ENCODE results near the gene ITGAD. TPM values are rescaled to one million over a fixed set of nuclear protein-coding genes. Genes with fewer than 3 reads are reported as not detected.

ITGAD gene
- total and polyA plus RNA-seq, 2 donors: 0.28 to 0.78 TPM

DNA sequence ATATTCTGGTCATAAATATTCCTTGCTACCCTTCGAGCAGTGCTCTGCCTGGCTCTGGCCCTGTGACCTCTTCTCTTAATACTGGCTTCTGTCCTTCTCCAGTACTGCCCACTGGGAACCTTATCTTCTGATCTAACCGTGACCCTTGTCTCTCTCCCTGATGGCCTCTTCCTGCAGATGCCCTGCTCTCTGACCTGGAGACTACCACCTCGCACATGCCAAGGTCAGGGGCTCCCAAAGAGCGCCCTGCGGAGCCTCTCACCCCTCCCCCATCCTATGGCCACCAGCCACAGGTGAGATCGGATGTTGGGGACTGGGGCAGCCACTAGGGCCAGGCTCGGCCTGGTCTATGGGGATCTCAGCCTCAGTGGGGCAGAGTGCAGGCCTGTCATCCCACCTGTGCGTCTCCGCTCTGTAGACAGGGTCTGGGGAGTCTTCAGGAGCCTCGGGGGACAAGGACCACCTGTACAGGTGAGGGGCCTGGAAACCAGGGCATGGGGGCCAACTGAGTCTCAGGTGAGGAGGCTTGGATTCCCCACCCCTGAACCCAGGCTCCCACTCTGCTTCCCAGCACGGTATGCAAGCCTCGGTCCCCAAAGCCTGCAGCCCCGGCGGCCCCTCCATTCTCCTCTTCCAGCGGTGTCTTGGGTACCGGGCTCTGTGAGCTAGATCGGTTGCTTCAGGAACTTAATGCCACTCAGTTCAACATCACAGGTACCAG lies 80.3 kb downstream of the ITGAD start:
- Histone ChIP-seq H3K9me3 (ENCODE audit: control insufficient read depth in 2 of 2, insufficient read depth in 1 of 2, low read length in 1 of 2) (peaks cover 3 to 9% of the 10 kb centered on the region in 2 donors), H3K4me3 (ENCODE audit: low read length in 2 of 2) (no peak overlapping the region), H3K36me3 (ENCODE audit: control insufficient read depth in 2 of 2, insufficient read depth in 2 of 2, low read length in 1 of 2) (no peaks in the 10 kb centered on the region), H3K4me1 (ENCODE audit: control insufficient read depth in 2 of 2, insufficient read depth in 2 of 2, low read length in 2 of 2) (peaks cover 11 to 25% of the 10 kb centered on the region in 2 donors), H3K27me3 (ENCODE audit: control insufficient read depth in 2 of 2, insufficient read depth in 1 of 2, low read length in 1 of 2) (peaks cover 22 to 67% of the 10 kb centered on the region in 2 donors), H3K27ac (ENCODE audit: low read depth in 1 of 2, low read length in 1 of 2) (no peak overlapping the region)
- WGBS: 98% methylated on average over 17 of the region's 17 CpGs
- no peak for DNase-seq (ENCODE audit: low read depth in 6 of 9, low spot score in 9 of 9)

DNA sequence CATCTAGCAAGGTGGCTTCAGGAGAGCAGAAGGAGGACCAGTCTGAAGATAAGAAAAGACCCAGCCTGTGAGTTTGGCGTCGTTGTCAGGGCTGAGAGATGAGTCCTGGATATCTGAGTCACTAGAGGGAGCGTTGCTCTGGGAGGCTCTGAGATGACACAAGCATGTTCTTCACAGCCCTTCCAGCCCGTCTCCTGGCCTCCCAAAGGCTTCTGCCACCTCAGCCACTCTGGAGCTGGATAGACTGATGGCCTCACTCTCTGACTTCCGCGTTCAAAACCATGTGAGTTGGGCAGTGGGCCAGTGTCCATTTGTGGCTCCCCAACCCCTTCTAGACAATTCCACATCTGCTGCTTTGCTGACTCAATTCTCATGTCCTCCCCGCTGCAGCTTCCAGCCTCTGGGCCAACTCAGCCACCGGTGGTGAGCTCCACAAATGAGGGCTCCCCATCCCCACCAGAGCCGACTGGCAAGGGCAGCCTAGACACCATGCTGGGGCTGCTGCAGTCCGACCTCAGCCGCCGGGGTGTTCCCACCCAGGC lies 81.1 kb downstream of the ITGAD start:
- Histone ChIP-seq H3K9me3 (ENCODE audit: control insufficient read depth in 2 of 2, insufficient read depth in 1 of 2, low read length in 1 of 2) (peaks cover 3 to 9% of the 10 kb centered on the region in 2 donors), H3K4me3 (ENCODE audit: low read length in 2 of 2) (no peak overlapping the region), H3K36me3 (ENCODE audit: control insufficient read depth in 2 of 2, insufficient read depth in 2 of 2, low read length in 1 of 2) (no peaks in the 10 kb centered on the region), H3K27ac (ENCODE audit: low read depth in 1 of 2, low read length in 1 of 2) (no peak overlapping the region), H3K27me3 (ENCODE audit: control insufficient read depth in 2 of 2, insufficient read depth in 1 of 2, low read length in 1 of 2) (peaks cover 22 to 67% of the 10 kb centered on the region in 2 donors), H3K4me1 (ENCODE audit: control insufficient read depth in 2 of 2, insufficient read depth in 2 of 2, low read length in 2 of 2) (peaks cover 11 to 25% of the 10 kb centered on the region in 2 donors)
- DNase-seq (ENCODE audit: low read depth in 6 of 9, low spot score in 9 of 9): no peak
- 96% methylated on average over 12 of the region's 12 CpGs for WGBS

DNA sequence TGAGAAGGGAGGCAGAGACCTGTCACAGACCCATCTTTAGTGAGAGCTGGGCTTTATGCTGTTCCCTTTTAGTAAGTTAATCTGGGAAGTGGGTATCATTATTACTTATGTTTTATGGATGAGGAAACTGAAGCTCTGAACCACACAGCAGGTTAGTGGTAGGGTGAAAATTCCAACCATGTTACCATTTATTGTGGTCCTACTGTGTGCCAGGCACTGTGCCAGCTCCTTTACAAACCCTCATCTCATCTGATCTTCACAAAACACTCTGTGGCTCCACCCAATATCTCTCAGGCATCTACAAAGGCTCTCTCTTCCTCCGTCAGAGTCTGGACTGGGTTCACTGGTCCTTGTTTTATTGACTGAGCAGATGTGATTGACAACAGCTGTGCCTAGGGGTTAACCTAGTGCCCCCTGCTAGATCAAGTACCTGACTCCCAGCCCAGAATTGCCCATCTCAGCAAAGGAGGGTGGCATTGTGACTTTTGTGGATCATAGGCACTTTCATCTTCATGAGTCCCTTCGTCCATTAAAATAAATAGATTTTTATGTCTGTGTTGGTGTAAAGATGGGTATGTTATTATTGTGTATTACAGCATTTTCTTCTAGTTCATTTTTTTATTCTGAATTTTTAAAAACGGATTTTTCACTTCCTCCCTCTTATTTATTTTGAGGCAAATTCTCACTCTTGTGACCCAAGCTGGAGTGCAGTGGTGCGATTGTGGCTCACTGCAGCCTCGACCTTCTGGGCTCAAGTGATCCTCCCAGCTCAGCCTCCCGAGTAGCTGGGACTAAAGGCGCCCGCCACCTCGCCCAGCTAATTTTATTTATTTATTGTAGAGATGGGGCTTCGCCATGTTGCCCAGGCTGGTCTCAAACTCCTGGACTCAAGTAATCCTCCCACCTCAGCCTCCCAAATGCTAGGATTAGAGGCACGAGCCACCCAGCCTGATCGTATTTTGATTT lies 81.9 kb downstream of the ITGAD start:
- no peak overlapping the region for H3K27ac ChIP-seq (ENCODE audit: low read depth in 1 of 2, low read length in 1 of 2)
- no peaks in the 10 kb centered on the region for H3K36me3 ChIP-seq (ENCODE audit: control insufficient read depth in 2 of 2, insufficient read depth in 2 of 2, low read length in 1 of 2)
- H3K4me1 ChIP-seq (ENCODE audit: control insufficient read depth in 2 of 2, insufficient read depth in 2 of 2, low read length in 2 of 2): peaks cover 11 to 25% of the 10 kb centered on the region in 2 donors

DNA sequence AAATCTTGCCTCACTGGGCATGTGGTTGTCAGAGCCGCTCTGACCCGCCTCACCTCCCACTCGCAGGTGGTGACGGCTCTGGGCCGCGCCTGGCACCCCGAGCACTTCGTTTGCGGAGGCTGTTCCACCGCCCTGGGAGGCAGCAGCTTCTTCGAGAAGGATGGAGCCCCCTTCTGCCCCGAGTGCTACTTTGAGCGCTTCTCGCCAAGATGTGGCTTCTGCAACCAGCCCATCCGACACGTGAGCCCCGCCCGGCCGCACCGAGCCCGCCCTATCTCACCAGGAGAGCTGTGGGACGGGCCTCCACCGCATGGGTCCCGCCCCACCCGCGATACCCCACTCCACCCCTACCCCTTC lies 82.8 kb downstream of the ITGAD start:
- WGBS: 78% methylated on average over 26 of the region's 26 CpGs
- H3K36me3 ChIP-seq (ENCODE audit: control insufficient read depth in 2 of 2, insufficient read depth in 2 of 2, low read length in 1 of 2): no peaks in the 10 kb centered on the region
- no peak overlapping the region for H3K27ac ChIP-seq (ENCODE audit: low read depth in 1 of 2, low read length in 1 of 2)
- no peak for DNase-seq (ENCODE audit: low read depth in 6 of 9, low spot score in 9 of 9)
- peaks cover 11 to 25% of the 10 kb centered on the region in 2 donors for H3K4me1 ChIP-seq (ENCODE audit: control insufficient read depth in 2 of 2, insufficient read depth in 2 of 2, low read length in 2 of 2)
- peak overlapping the region; percentile 49 to 59 for H3K4me3 ChIP-seq (ENCODE audit: low read length in 2 of 2)
- peaks cover 22 to 65% of the 10 kb centered on the region in 2 donors for H3K27me3 ChIP-seq (ENCODE audit: control insufficient read depth in 2 of 2, insufficient read depth in 1 of 2, low read length in 1 of 2)
- peaks cover 3 to 9% of the 10 kb centered on the region in 2 donors for H3K9me3 ChIP-seq (ENCODE audit: control insufficient read depth in 2 of 2, insufficient read depth in 1 of 2, low read length in 1 of 2)

More for the DNA sequence above, 81.9 kb downstream of the ITGAD start:
- no peak for DNase-seq (ENCODE audit: low read depth in 6 of 9, low spot score in 9 of 9)
- H3K9me3 ChIP-seq (ENCODE audit: control insufficient read depth in 2 of 2, insufficient read depth in 1 of 2, low read length in 1 of 2): peaks cover 3 to 9% of the 10 kb centered on the region in 2 donors
- WGBS: 95% methylated on average over 12 of the region's 12 CpGs
- no peak overlapping the region for H3K4me3 ChIP-seq (ENCODE audit: low read length in 2 of 2)
- peaks cover 22 to 67% of the 10 kb centered on the region in 2 donors for H3K27me3 ChIP-seq (ENCODE audit: control insufficient read depth in 2 of 2, insufficient read depth in 1 of 2, low read length in 1 of 2)

Other genes with a start within 250 kb of the ITGAD start
- 5.7 TPM for gene PRSS36, start 243.3 kb upstream of the ITGAD start, total RNA-seq
- gene PRSS36, start 243.3 kb upstream of the ITGAD start, polyA plus RNA-seq: 4.3 TPM
- gene FUS, start 213.2 kb upstream of the ITGAD start, total RNA-seq: 36.5 TPM
- 478 TPM for gene FUS, start 213.2 kb upstream of the ITGAD start, polyA plus RNA-seq
- 55.3 TPM for gene PYCARD, start 190.6 kb upstream of the ITGAD start, total RNA-seq
- gene PYCARD, start 190.6 kb upstream of the ITGAD start, polyA plus RNA-seq: 62.7 TPM
- gene TRIM72, start 179.2 kb upstream of the ITGAD start, total RNA-seq: 0.19 TPM
- 0.50 TPM for gene TRIM72, start 179.2 kb upstream of the ITGAD start, polyA plus RNA-seq
- 1.3 TPM for gene PYDC1, start 176.2 kb upstream of the ITGAD start, total RNA-seq
- 10.1 TPM for gene PYDC1, start 176.2 kb upstream of the ITGAD start, polyA plus RNA-seq
- 6.8 TPM for gene ITGAM, start 133.4 kb upstream of the ITGAD start, total RNA-seq
- gene ITGAM, start 133.4 kb upstream of the ITGAD start, polyA plus RNA-seq: 7.0 TPM
- 3.5 TPM for gene ITGAX, start 38.2 kb upstream of the ITGAD start, total RNA-seq
- gene ITGAX, start 38.2 kb upstream of the ITGAD start, polyA plus RNA-seq: 15.5 TPM
- gene COX6A2, start 35.0 kb downstream of the ITGAD start, total RNA-seq: 0.33 TPM
- gene COX6A2, start 35.0 kb downstream of the ITGAD start, polyA plus RNA-seq: 2.9 TPM
- 0.14 TPM for gene ZNF843, start 49.5 kb downstream of the ITGAD start, total RNA-seq
- 0.39 TPM for gene ZNF843, start 49.5 kb downstream of the ITGAD start, polyA plus RNA-seq
- 8.2 TPM for gene ARMC5, start 66.2 kb downstream of the ITGAD start, total RNA-seq
- gene ARMC5, start 66.2 kb downstream of the ITGAD start, polyA plus RNA-seq: 19.7 TPM
- 1.5 TPM for gene TGFB1I1, start 78.8 kb downstream of the ITGAD start, total RNA-seq
- 9.2 TPM for gene TGFB1I1, start 78.8 kb downstream of the ITGAD start, polyA plus RNA-seq
- 0.14 TPM for gene SLC5A2, start 89.8 kb downstream of the ITGAD start, total RNA-seq
- gene SLC5A2, start 89.8 kb downstream of the ITGAD start, polyA plus RNA-seq: 2.8 TPM
- 20.8 TPM for gene RUSF1, start 115.1 kb downstream of the ITGAD start, total RNA-seq
- gene RUSF1, start 115.1 kb downstream of the ITGAD start, polyA plus RNA-seq: 72.9 TPM
- gene AHSP, start 134.6 kb downstream of the ITGAD start, total RNA-seq: 43.8 TPM
- 2.0 TPM for gene AHSP, start 134.6 kb downstream of the ITGAD start, polyA plus RNA-seq

Data from thymus (tissue), 11 donors.